ENCODE measurements around the gene SPACA5. TPM values are rescaled to one million over a fixed set of nuclear protein-coding genes. Genes with fewer than 3 reads are reported as not detected.
"Not testable (repeated sequence)": the region's sequence is repeated elsewhere in the genome, so short reads cannot be mapped to it uniquely, and the experiment has no call there.

The SPACA5 gene
- total RNA-seq, 1 donor from 2014 or later: not detected

- no peaks in the 10 kb centered on the region for H3K27me3 Mint-ChIP-seq
- peaks cover 4% of the 10 kb centered on the region for H3K9me3 Mint-ChIP-seq
- peak overlapping the region; percentile 100 for H3K27ac Mint-ChIP-seq
- H3K36me3 Mint-ChIP-seq (ENCODE audit: low read depth): peaks cover 32% of the 10 kb centered on the region
- peak overlapping the region; percentile 100 for H3K4me3 Mint-ChIP-seq
- peak; percentile 73 for DNase-seq
- intact Hi-C loops (cut with micrococcal nuclease): no loop called here
- H3K4me1 Mint-ChIP-seq: peaks cover 16% of the 10 kb centered on the region
Observed at GRCh38 chrX:48003367-48003757, 3.4 kb upstream of the SPACA5 start.

GRCh38 chrX:48003758-48004457, 2.9 kb upstream of the SPACA5 start, which contains the start of gene ZNF182:
ZNF182 (minus strand) TSS chrX:48003989; CDS start chrX:48002609, 1,380 bp downstream.
- Mint-ChIP-seq H3K27me3 (no peaks in the 10 kb centered on the region), H3K27ac (peak within 1 kb of the TSS; percentile 100), H3K4me3 (peak within 1 kb of the TSS; percentile 100), H3K4me1 (peaks cover 16% of the 10 kb centered on the region), H3K36me3 (ENCODE audit: low read depth) (peaks cover 29% of the 10 kb centered on the region), H3K9me3 (peaks cover 4% of the 10 kb centered on the region)
- intact Hi-C loops (cut with micrococcal nuclease): no loop called here
- peak; percentile 97 for DNase-seq

GRCh38 chrX:48009445-48009960, 2.7 kb downstream of the SPACA5 start:
- H3K9me3 Mint-ChIP-seq; H3K27ac Mint-ChIP-seq; H3K4me1 Mint-ChIP-seq; H3K4me3 Mint-ChIP-seq; H3K27me3 Mint-ChIP-seq; DNase-seq; H3K36me3 Mint-ChIP-seq (ENCODE audit: low read depth); intact Hi-C loops (cut with micrococcal nuclease): not testable (repeated sequence)

GRCh38 chrX:48016583-48017310, 10.0 kb downstream of the SPACA5 start:
- H3K36me3 Mint-ChIP-seq (ENCODE audit: low read depth); DNase-seq; intact Hi-C loops (cut with micrococcal nuclease); H3K9me3 Mint-ChIP-seq; H3K27me3 Mint-ChIP-seq; H3K27ac Mint-ChIP-seq; H3K4me3 Mint-ChIP-seq: not testable (repeated sequence)
- H3K4me1 Mint-ChIP-seq: peaks cover 11% of the 10 kb centered on the region

- not testable (repeated sequence) for H3K36me3 Mint-ChIP-seq (ENCODE audit: low read depth); H3K9me3 Mint-ChIP-seq; H3K4me3 Mint-ChIP-seq; DNase-seq; H3K27me3 Mint-ChIP-seq; H3K27ac Mint-ChIP-seq
- H3K4me1 Mint-ChIP-seq: peaks cover 12% of the 10 kb centered on the region
- intact Hi-C loops (cut with micrococcal nuclease): loop anchor here (10.0 kb wide), 1 partner anchor 525 kb away; no protein-coding TSS in a partner anchor
Observed at GRCh38 chrX:48019892-48020291, 13.1 kb downstream of the SPACA5 start.

DNA sequence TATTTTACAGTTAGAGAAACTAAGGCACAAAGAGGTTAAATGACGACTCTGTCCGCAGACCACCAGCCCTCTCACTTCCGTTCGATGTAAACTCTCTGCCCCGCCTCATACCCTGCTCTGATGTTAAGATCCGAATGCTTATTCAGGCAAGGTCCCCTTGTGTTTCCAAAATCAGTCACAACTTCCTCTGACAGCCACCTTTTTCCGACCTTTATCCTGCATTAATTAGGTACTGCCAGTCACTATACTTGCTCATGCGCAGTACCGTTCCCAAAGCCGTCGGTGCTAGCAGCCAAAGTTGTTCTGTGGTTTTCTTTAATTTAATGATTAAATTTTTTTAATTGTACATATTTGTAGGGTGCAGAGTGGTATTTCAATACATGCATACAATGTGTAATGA, 13.7 kb downstream of the SPACA5 start:
- not testable (repeated sequence) for H3K27me3 Mint-ChIP-seq; H3K9me3 Mint-ChIP-seq; H3K36me3 Mint-ChIP-seq (ENCODE audit: low read depth)
- DNase-seq: peak; percentile 64
- H3K27ac Mint-ChIP-seq: peak overlapping the region; percentile 74
- intact Hi-C loops (cut with micrococcal nuclease): loop anchor here (10.0 kb wide), 1 partner anchor 526 kb away; no protein-coding TSS in a partner anchor
- peaks cover 12% of the 10 kb centered on the region for H3K4me1 Mint-ChIP-seq
- H3K4me3 Mint-ChIP-seq: peak overlapping the region; percentile 39

- H3K36me3 Mint-ChIP-seq (ENCODE audit: low read depth): no peaks in the 10 kb centered on the region
- H3K9me3 Mint-ChIP-seq: no peaks in the 10 kb centered on the region
- H3K4me3 Mint-ChIP-seq: peak overlapping the region; percentile 94
- DNase-seq: peak; percentile 89
- H3K27me3 Mint-ChIP-seq: no peaks in the 10 kb centered on the region
- intact Hi-C loops (cut with micrococcal nuclease): loop anchor here (10.0 kb wide), 1 partner anchor 526 kb away; no protein-coding TSS in a partner anchor
- peaks cover 16% of the 10 kb centered on the region for H3K4me1 Mint-ChIP-seq
- peak overlapping the region; percentile 98 for H3K27ac Mint-ChIP-seq
Observed at GRCh38 chrX:48021026-48021900, 14.5 kb downstream of the SPACA5 start.

- Mint-ChIP-seq H3K4me1 (peaks cover 16% of the 10 kb centered on the region), H3K36me3 (ENCODE audit: low read depth) (no peaks in the 10 kb centered on the region), H3K9me3 (no peaks in the 10 kb centered on the region), H3K4me3 (no peak overlapping the region), H3K27me3 (no peaks in the 10 kb centered on the region), H3K27ac (no peak overlapping the region)
- intact Hi-C loops (cut with micrococcal nuclease): loop anchor here (10.0 kb wide), 1 partner anchor 527 kb away; no protein-coding TSS in a partner anchor
- no peak for DNase-seq
Observed at GRCh38 chrX:48022100-48022499, 15.3 kb downstream of the SPACA5 start.

- Mint-ChIP-seq H3K36me3 (ENCODE audit: low read depth) (no peaks in the 10 kb centered on the region), H3K27ac (no peak overlapping the region), H3K4me1 (peaks cover 16% of the 10 kb centered on the region), H3K4me3 (peak overlapping the region; percentile 1), H3K9me3 (no peaks in the 10 kb centered on the region), H3K27me3 (no peaks in the 10 kb centered on the region)
- DNase-seq: no peak
- intact Hi-C loops (cut with micrococcal nuclease): loop anchor here (10.0 kb wide), 1 partner anchor 528 kb away; no protein-coding TSS in a partner anchor
Observed at GRCh38 chrX:48022738-48023137, 15.9 kb downstream of the SPACA5 start.

DNA sequence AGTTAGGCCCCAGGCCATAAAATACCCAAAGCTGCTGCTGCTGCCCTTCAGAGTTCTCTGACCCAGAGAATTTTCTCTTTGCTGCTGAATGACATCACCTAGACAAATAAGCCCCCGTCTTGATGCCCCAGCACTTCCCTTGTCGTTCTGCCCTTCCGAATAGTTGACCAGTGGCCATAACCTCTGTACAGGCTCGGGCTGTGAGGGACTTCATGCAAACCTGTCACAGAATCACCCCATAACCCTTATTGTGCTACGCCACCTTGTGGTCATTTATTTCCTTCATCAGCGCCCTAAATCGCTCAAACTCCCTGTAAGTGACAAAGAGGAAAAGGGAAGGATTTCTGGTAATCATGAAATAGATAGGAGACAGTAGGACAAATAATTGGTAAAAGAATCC, 18.8 kb downstream of the SPACA5 start:
- Mint-ChIP-seq H3K4me3 (no peak overlapping the region), H3K27me3 (no peaks in the 10 kb centered on the region), H3K4me1 (peaks cover 13% of the 10 kb centered on the region), H3K36me3 (ENCODE audit: low read depth) (no peaks in the 10 kb centered on the region), H3K27ac (no peak overlapping the region), H3K9me3 (no peaks in the 10 kb centered on the region)
- intact Hi-C loops (cut with micrococcal nuclease): loop anchor here (5.0 to 10.0 kb wide), 4 partner anchors 33 to 531 kb away; partner anchors contain the start of genes ARAF and ELK1
- peak; percentile 82 for DNase-seq

DNA sequence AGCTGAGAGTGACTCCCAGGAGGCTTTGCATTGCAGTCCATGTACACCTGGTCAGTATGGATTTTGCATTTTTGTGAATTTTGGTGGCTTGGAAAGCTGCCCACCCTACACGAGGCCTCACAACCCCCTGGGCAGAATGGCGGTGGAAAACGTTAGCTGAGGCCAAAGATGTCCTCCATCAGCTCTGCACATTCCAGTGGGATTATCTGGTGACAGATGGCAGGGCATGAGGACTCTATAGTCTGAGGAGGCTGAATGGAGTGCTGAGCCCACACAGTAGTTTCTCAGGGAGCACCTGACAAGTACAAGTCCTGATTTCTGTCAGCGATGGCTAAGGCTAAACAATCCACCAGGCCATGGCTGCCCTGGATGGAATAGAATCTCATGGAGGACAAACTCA, 20.8 kb downstream of the SPACA5 start:
- not testable (repeated sequence) for H3K9me3 Mint-ChIP-seq; H3K4me1 Mint-ChIP-seq; H3K27me3 Mint-ChIP-seq; H3K4me3 Mint-ChIP-seq; H3K36me3 Mint-ChIP-seq (ENCODE audit: low read depth); DNase-seq; H3K27ac Mint-ChIP-seq
- intact Hi-C loops (cut with micrococcal nuclease): loop anchor here (5.0 to 10.0 kb wide), 4 partner anchors 35 to 533 kb away; partner anchors contain the start of genes ARAF and ELK1

GRCh38 chrX:48028091-48028490, 21.3 kb downstream of the SPACA5 start:
- intact Hi-C loops (cut with micrococcal nuclease): loop anchor here (5.0 to 10.0 kb wide), 4 partner anchors 36 to 533 kb away; partner anchors contain the start of genes ARAF and ELK1
- H3K27me3 Mint-ChIP-seq: no peaks in the 10 kb centered on the region
- no peaks in the 10 kb centered on the region for H3K36me3 Mint-ChIP-seq (ENCODE audit: low read depth)
- H3K4me1 Mint-ChIP-seq: peaks cover 4% of the 10 kb centered on the region
- no peaks in the 10 kb centered on the region for H3K9me3 Mint-ChIP-seq
- no peak overlapping the region for H3K4me3 Mint-ChIP-seq
- no peak for DNase-seq
- H3K27ac Mint-ChIP-seq: no peak overlapping the region

GRCh38 chrX:48030237-48030636, 23.4 kb downstream of the SPACA5 start:
- peaks cover 4% of the 10 kb centered on the region for H3K4me1 Mint-ChIP-seq
- no peak overlapping the region for H3K27ac Mint-ChIP-seq
- no peak overlapping the region for H3K4me3 Mint-ChIP-seq
- H3K27me3 Mint-ChIP-seq: no peaks in the 10 kb centered on the region
- H3K36me3 Mint-ChIP-seq (ENCODE audit: low read depth): no peaks in the 10 kb centered on the region
- intact Hi-C loops (cut with micrococcal nuclease): no loop called here
- no peak for DNase-seq
- H3K9me3 Mint-ChIP-seq: no peaks in the 10 kb centered on the region

Data from activated CD4-positive, alpha-beta T cell treated with anti-CD3 and anti-CD28 coated beads, Interleukin-2, amount 10 ng/mL, durations not matched to agents 24 days and 14 days (primary cell).